ENCODE data around the gene EFNA5. TPM values are rescaled to one million over a fixed set of nuclear protein-coding genes. Genes with fewer than 3 reads are reported as not detected.

The EFNA5 gene
- total RNA-seq, 1 experiment from 2014 or later = 0.22 TPM

DNA sequence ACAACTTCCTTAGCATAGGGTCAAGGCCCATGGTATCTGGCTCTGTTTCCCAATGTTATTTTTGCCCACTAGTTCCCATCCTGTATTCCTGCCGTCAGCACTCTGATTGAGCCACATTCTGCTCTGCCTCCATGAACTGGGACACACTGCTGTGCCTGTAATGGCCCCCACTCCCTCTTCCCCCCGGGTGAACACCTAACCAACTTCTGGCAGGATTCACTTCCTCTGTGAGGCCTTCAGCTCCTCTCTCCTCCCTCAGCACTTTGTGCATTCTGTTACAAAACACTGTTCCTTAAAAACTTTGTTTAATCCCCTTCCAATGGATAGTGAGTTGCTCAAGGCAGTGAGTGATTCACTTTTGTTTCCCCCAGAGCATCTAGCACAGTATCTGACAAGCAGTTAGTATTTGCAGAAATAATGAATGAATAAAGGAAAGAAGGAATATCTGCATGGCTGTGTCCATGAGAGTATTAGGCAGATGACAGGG lies 183.6 kb downstream of the EFNA5 start:
- Histone ChIP-seq H3K9me3 (ENCODE audit: control insufficient read depth in 1 of 2, insufficient read depth in 1 of 2, low read depth in 1 of 2, low read length in 2 of 2) (no peaks in the 10 kb centered on the region), H3K9me2 (ENCODE audit: insufficient read depth) (no peaks in the 10 kb centered on the region), H3K36me3 (ENCODE audit: control insufficient read depth in 1 of 2, insufficient read depth in 2 of 2, low read length in 2 of 2) (no peaks in the 10 kb centered on the region), H3K4me2 (ENCODE audit: low read length) (no peak overlapping the region), H3K4me1 (ENCODE audit: control insufficient read depth in 1 of 2, insufficient read depth in 2 of 2, low read length in 2 of 2) (peaks cover 0 to 10% of the 10 kb centered on the region in 2 experiments; a peak in 2 of 4 replicates), H4K20me1 (ENCODE audit: insufficient read depth) (no peaks in the 10 kb centered on the region), H3K79me2 (ENCODE audit: insufficient read depth, low read length) (no peaks in the 10 kb centered on the region), H3K4me3 (replicated peaks in 1 of 2; ENCODE audit: low read depth in 1 of 2, low read length in 2 of 2) (no peak overlapping the region), H2AFZ (ENCODE audit: low read depth, low read length, poor library complexity, severe bottlenecking) (no peak overlapping the region), H3K27ac (ENCODE audit: low read depth, low read length) (no peak overlapping the region), H3K27me3 (ENCODE audit: insufficient read depth, low read length) (no peaks in the 10 kb centered on the region), H3K9ac (ENCODE audit: low read length) (no peak overlapping the region)
- ChIA-PET POLR2A (no interaction called here), CTCF (no interaction called here), RAD21 (ENCODE audit: low non-redundant PET in 1 of 2, low total read pairs in 2 of 2, uncharacterized antibody in 2 of 2, unreplicated experiment in 2 of 2) (no interaction called here)
- no peak for TF ChIP-seq ZBTB33 (IDR thresholded peaks at IDR 0.05; ENCODE audit: extremely low read depth, insufficient replicate concordance, low read length)
- BruUV-seq (replicated peaks) = no TSS peak
- DNase-seq (ENCODE audit: low read depth, low spot score) (no peak), ATAC-seq (no peak)
- intact Hi-C loops (cut with micrococcal nuclease) = no loop called here

GRCh38 chr5:107486489-107486888 lies 184.2 kb downstream of the EFNA5 start:
- H3K4me3 ChIP-seq (replicated peaks in 1 of 2; ENCODE audit: low read depth in 1 of 2, low read length in 2 of 2) = no peak overlapping the region
- ChIA-PET RAD21 (ENCODE audit: low non-redundant PET in 1 of 2, low total read pairs in 2 of 2, uncharacterized antibody in 2 of 2, unreplicated experiment in 2 of 2) (no interaction called here), POLR2A (no interaction called here), CTCF (no interaction called here)
- intact Hi-C loops (cut with micrococcal nuclease) = no loop called here
- H2AFZ ChIP-seq (ENCODE audit: low read depth, low read length, poor library complexity, severe bottlenecking) = no peak overlapping the region
- no peaks in the 10 kb centered on the region for H3K27me3 ChIP-seq (ENCODE audit: insufficient read depth, low read length)
- ATAC-seq (peak; percentile 82), DNase-seq (ENCODE audit: low read depth, low spot score) (peak; percentile 36)
- no TSS peak for BruUV-seq (replicated peaks)
- no peaks in the 10 kb centered on the region for H3K9me3 ChIP-seq (ENCODE audit: control insufficient read depth in 1 of 2, insufficient read depth in 1 of 2, low read depth in 1 of 2, low read length in 2 of 2)
- H3K4me1 ChIP-seq (ENCODE audit: control insufficient read depth in 1 of 2, insufficient read depth in 2 of 2, low read length in 2 of 2) = peaks cover 0 to 10% of the 10 kb centered on the region in 2 experiments; a peak in 2 of 4 replicates
- no peaks in the 10 kb centered on the region for H4K20me1 ChIP-seq (ENCODE audit: insufficient read depth)
- no peaks in the 10 kb centered on the region for H3K36me3 ChIP-seq (ENCODE audit: control insufficient read depth in 1 of 2, insufficient read depth in 2 of 2, low read length in 2 of 2)
- H3K27ac ChIP-seq (ENCODE audit: low read depth, low read length) = no peak overlapping the region
- no peaks in the 10 kb centered on the region for H3K79me2 ChIP-seq (ENCODE audit: insufficient read depth, low read length)
- no peaks in the 10 kb centered on the region for H3K9me2 ChIP-seq (ENCODE audit: insufficient read depth)
- no peak overlapping the region; the same call in 1 of the 2 replicates for H3K4me2 ChIP-seq (ENCODE audit: low read length)
- H3K9ac ChIP-seq (ENCODE audit: low read length) = no peak overlapping the region
- TF ChIP-seq REST (IDR thresholded peaks at IDR 0.05; ENCODE audit: low read depth) (no peak), YY1 (IDR thresholded peaks at IDR 0.05; ENCODE audit: extremely low read depth, insufficient replicate concordance, low read depth, low read length) (no peak), CEBPB (IDR thresholded peaks at IDR 0.05; ENCODE audit: low read depth) (peak; percentile 50; the same call in 1 of the 2 replicates), RAD21 (IDR thresholded peaks at IDR 0.05; ENCODE audit: low read depth) (no peak), ZNF274 (IDR thresholded peaks at IDR 0.05; ENCODE audit: low read depth, low read length) (no peak), FOSL1 (IDR thresholded peaks at IDR 0.05; ENCODE audit: low read depth) (no peak), ELF1 (IDR thresholded peaks at IDR 0.05; ENCODE audit: borderline replicate concordance, low read depth) (no peak), TCF7L2 (IDR thresholded peaks at IDR 0.05; ENCODE audit: borderline replicate concordance, extremely low read depth, insufficient read depth, insufficient read length) (no peak), ZFX (IDR thresholded peaks at IDR 0.05) (no peak), POLR2AphosphoS5 (IDR thresholded peaks at IDR 0.05; ENCODE audit: low read depth, low read length) (no peak)
- TF ChIP-seq, protein P1, sequence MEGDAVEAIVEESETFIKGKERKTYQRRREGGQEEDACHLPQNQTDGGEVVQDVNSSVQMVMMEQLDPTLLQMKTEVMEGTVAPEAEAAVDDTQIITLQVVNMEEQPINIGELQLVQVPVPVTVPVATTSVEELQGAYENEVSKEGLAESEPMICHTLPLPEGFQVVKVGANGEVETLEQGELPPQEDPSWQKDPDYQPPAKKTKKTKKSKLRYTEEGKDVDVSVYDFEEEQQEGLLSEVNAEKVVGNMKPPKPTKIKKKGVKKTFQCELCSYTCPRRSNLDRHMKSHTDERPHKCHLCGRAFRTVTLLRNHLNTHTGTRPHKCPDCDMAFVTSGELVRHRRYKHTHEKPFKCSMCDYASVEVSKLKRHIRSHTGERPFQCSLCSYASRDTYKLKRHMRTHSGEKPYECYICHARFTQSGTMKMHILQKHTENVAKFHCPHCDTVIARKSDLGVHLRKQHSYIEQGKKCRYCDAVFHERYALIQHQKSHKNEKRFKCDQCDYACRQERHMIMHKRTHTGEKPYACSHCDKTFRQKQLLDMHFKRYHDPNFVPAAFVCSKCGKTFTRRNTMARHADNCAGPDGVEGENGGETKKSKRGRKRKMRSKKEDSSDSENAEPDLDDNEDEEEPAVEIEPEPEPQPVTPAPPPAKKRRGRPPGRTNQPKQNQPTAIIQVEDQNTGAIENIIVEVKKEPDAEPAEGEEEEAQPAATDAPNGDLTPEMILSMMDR (IDR thresholded peaks at IDR 0.05 in 2 of 3, conservative IDR thresholded peaks at IDR 0.05 in 1 of 3; ENCODE audit: borderline replicate concordance in 1 of 3, insufficient read depth in 1 of 3, low read depth in 2 of 3, low read length in 2 of 3) = no peak
